HL-60 (cell line): ENCODE data around the gene GPAT2.
"Not testable (repeated sequence)": the region's sequence is repeated elsewhere in the genome, so short reads cannot be mapped to it uniquely, and the experiment has no call there.

Experiments used
- DNase-seq, 2 experiments: peaks; one replicate each; pipeline ENCODE4 v3.0.0-alpha.2; 2010 to 2020; ENCODE audit warnings: low read depth in 1 of 2, low spot score in 1 of 2
- H3K27ac ChIP-seq: fragments of 250-450 bp; sonication (Bioruptor Pico); replicated peaks from 2 replicates; pipeline ENCODE4 v1.5.1; 2020; ENCODE audit warnings: mild to moderate bottlenecking, moderate library complexity
- H3K27me3 ChIP-seq: fragments of 250-450 bp; sonication (Bioruptor Pico); 2 replicates; pipeline ENCODE4 v1.5.1; 2021; ENCODE audit warnings: mild to moderate bottlenecking, moderate library complexity; ENCODE audit not compliant: insufficient read depth, poor library complexity, severe bottlenecking
- H3K4me3 ChIP-seq: replicated peaks from 2 replicates; pipeline ENCODE4 v1.5.1; 2011; ENCODE audit warnings: mild to moderate bottlenecking, control low read depth, low read length; ENCODE audit not compliant: insufficient read depth
- GABPA ChIP-seq: IDR thresholded peaks from 2 replicates; pipeline ENCODE4 v1.6.1; 2012; ENCODE audit warnings: low read depth
- POLR2AphosphoS5 ChIP-seq: IDR thresholded peaks from 2 replicates; pipeline ENCODE4 v1.6.1; 2012; ENCODE audit warnings: low read depth
- SPI1 ChIP-seq: IDR thresholded peaks from 2 replicates; pipeline ENCODE4 v1.6.1; 2012; ENCODE audit warnings: low read depth, mild to moderate bottlenecking, borderline replicate concordance
- long read RNA-seq: library from polyadenylated mRNA; unstranded; transcript quantifications from one replicate; pipeline ENCODE4 v2.0.0, GENCODE V29; 2020
- TF ChIP-seq, protein P1 (sequence below): IDR thresholded peaks from 2 replicates; pipeline ENCODE4 v1.6.1; 2012; ENCODE audit warnings: low read depth; ENCODE audit not compliant: insufficient replicate concordance
- TF ChIP-seq, protein P2 (sequence below): IDR thresholded peaks from one replicate; pipeline ENCODE4 v1.5.1; 2011; ENCODE audit warnings: low read length, control low read depth, inconsistent platforms; ENCODE audit not compliant: insufficient read depth

GPAT2 gene
- long read RNA-seq, partial matches to known transcripts, result 0 of 1 reads
- long read RNA-seq, other reads (novel, unspliced or antisense), result 1 of 1 reads

DNA sequence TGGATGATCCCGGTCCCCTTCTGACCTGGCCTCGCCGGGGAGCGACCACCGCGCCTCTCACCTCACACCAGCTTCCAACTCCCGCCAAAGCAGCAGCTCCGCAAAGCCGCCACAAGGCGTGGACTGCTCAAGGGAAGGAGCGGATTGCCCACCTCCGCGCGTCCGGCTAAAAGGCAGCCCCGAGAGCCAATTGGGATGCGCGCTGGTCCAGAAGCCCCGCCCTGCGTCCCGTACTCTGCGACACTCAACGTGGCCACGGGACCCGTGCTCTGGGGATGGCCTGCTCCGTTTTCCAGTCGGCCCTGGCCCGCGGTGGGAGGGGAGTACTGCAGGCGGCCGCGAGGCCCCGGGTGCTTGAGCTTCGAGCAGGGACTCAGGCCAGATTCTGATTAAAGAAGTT lies at the start of gene GPAT2:
Gene GPAT2, minus strand, starts transcription at position 125 of the 400 bp plus-strand sequence. CDS start 2,557 bp downstream, outside the sequence.
- not testable (repeated sequence) for H3K4me3 ChIP-seq

GRCh38 chr2:96083989-96084857 lies 49.5 kb upstream of the GPAT2 start:
- DNase-seq, result no peak
- H3K4me3 ChIP-seq, result no peak overlapping the region

More for the DNA sequence above, at the start of gene GPAT2:
- H3K27me3 ChIP-seq, DNase-seq, H3K27ac ChIP-seq: not testable (repeated sequence)

DNA sequence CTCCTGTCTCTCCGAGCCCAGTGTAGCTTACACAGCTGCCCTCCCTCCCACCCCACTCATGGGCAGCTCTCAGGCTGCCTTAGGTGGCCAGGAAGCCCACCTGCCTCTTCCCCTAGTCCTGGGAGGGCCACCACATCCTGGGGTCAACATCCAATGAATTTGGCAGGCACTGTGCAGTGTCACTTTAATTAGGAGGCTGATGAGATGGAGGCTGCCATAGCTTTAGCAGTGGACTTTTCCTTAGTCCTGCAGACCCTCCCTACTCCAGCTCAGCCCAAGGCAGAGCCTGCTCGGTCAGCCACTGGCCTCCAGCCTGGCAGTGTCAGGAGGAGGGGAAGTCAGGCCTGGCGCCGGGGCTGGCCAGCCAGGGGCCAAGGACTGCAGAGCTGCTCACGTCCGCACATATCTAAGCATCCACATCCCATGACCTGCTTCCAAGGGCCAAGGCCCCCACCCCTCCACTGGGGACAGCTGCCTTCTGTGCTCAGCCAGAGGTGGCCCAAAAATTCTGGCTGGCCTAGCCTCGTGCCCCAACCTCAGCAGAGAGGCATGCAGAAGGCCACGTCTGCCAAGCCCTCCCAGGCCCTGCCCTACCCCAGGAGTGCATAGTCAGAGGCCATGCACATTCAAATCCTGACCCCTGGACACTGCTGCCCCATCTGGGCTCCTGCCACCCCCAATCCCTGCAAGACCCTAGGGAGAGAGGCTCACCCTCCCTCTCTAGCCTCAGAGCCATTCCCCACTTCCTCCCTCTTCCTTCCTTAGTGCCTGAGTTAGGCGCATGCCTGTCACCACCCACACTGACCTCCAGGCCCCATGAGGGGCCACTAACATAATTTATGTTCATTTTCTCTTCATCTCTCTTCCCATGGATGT lies 48.6 kb upstream of the GPAT2 start:
- DNase-seq, result no peak
- H3K27me3 ChIP-seq, result no peaks in the 10 kb centered on the region
- TF ChIP-seq POLR2AphosphoS5, result no peak
- TF ChIP-seq, protein P1, sequence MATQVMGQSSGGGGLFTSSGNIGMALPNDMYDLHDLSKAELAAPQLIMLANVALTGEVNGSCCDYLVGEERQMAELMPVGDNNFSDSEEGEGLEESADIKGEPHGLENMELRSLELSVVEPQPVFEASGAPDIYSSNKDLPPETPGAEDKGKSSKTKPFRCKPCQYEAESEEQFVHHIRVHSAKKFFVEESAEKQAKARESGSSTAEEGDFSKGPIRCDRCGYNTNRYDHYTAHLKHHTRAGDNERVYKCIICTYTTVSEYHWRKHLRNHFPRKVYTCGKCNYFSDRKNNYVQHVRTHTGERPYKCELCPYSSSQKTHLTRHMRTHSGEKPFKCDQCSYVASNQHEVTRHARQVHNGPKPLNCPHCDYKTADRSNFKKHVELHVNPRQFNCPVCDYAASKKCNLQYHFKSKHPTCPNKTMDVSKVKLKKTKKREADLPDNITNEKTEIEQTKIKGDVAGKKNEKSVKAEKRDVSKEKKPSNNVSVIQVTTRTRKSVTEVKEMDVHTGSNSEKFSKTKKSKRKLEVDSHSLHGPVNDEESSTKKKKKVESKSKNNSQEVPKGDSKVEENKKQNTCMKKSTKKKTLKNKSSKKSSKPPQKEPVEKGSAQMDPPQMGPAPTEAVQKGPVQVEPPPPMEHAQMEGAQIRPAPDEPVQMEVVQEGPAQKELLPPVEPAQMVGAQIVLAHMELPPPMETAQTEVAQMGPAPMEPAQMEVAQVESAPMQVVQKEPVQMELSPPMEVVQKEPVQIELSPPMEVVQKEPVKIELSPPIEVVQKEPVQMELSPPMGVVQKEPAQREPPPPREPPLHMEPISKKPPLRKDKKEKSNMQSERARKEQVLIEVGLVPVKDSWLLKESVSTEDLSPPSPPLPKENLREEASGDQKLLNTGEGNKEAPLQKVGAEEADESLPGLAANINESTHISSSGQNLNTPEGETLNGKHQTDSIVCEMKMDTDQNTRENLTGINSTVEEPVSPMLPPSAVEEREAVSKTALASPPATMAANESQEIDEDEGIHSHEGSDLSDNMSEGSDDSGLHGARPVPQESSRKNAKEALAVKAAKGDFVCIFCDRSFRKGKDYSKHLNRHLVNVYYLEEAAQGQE, result no peak
- TF ChIP-seq SPI1, result no peak
- TF ChIP-seq, protein P2, sequence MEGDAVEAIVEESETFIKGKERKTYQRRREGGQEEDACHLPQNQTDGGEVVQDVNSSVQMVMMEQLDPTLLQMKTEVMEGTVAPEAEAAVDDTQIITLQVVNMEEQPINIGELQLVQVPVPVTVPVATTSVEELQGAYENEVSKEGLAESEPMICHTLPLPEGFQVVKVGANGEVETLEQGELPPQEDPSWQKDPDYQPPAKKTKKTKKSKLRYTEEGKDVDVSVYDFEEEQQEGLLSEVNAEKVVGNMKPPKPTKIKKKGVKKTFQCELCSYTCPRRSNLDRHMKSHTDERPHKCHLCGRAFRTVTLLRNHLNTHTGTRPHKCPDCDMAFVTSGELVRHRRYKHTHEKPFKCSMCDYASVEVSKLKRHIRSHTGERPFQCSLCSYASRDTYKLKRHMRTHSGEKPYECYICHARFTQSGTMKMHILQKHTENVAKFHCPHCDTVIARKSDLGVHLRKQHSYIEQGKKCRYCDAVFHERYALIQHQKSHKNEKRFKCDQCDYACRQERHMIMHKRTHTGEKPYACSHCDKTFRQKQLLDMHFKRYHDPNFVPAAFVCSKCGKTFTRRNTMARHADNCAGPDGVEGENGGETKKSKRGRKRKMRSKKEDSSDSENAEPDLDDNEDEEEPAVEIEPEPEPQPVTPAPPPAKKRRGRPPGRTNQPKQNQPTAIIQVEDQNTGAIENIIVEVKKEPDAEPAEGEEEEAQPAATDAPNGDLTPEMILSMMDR, result no peak
- no peak for TF ChIP-seq GABPA
- H3K27ac ChIP-seq, result no peak overlapping the region
- no peak overlapping the region for H3K4me3 ChIP-seq

More at GRCh38 chr2:96083989-96084857, 49.5 kb upstream of the GPAT2 start:
- Histone ChIP-seq H3K27me3 (no peaks in the 10 kb centered on the region), H3K27ac (no peak overlapping the region)
- TF ChIP-seq GABPA (no peak), SPI1 (no peak), POLR2AphosphoS5 (no peak)
- TF ChIP-seq, protein P2, result no peak
- TF ChIP-seq, protein P1, result no peak
